GM19193 (cell line): ENCODE measurements around the gene PRKAG2.

ENCODE experiments used
- POLR2A ChIP-seq: IDR thresholded peaks from 4 replicates; pipeline ENCODE4 v1.6.1; 2011; ENCODE audit not compliant: insufficient read depth, insufficient read length; ENCODE audit errors: extremely low read depth

PRKAG2 gene

GRCh38 chr7:151717415-151717814, 159.5 kb downstream of the PRKAG2 start:
- no peak for TF ChIP-seq POLR2A

GRCh38 chr7:151716323-151716722, 160.6 kb downstream of the PRKAG2 start:
- no peak for TF ChIP-seq POLR2A

- TF ChIP-seq POLR2A = no peak
Observed at GRCh38 chr7:151715666-151716315, 161.1 kb downstream of the PRKAG2 start.

GRCh38 chr7:151714201-151714600, 162.7 kb downstream of the PRKAG2 start:
- no peak for TF ChIP-seq POLR2A

GRCh38 chr7:151712810-151713125, 164.1 kb downstream of the PRKAG2 start:
- TF ChIP-seq POLR2A = no peak

GRCh38 chr7:151711906-151712809, 164.8 kb downstream of the PRKAG2 start:
- TF ChIP-seq POLR2A = no peak

GRCh38 chr7:151711435-151711872, 165.5 kb downstream of the PRKAG2 start:
- TF ChIP-seq POLR2A = no peak

GRCh38 chr7:151710646-151711434, 166.1 kb downstream of the PRKAG2 start:
- TF ChIP-seq POLR2A = no peak

- no peak for TF ChIP-seq POLR2A
Observed at GRCh38 chr7:151710121-151710640, 166.7 kb downstream of the PRKAG2 start.

- TF ChIP-seq POLR2A = no peak
Observed at GRCh38 chr7:151709141-151710038, 167.5 kb downstream of the PRKAG2 start.

- TF ChIP-seq POLR2A = no peak
Observed at GRCh38 chr7:151708610-151709009, 168.3 kb downstream of the PRKAG2 start.

- TF ChIP-seq POLR2A = no peak
Observed at GRCh38 chr7:151707757-151708156, 169.2 kb downstream of the PRKAG2 start.

- TF ChIP-seq POLR2A = no peak
Observed at GRCh38 chr7:151707105-151707469, 169.8 kb downstream of the PRKAG2 start.
